Forelimb muscle (tissue), 1 donor: ENCODE data around the gene YWHAH. TPM values are rescaled to one million over a fixed set of nuclear protein-coding genes. Genes with fewer than 3 reads are reported as not detected.

Source experiments
- DNase-seq: peaks from one replicate; pipeline ENCODE4 v3.0.0-alpha.2; 2013; ENCODE audit warnings: low read depth
- polyA plus RNA-seq: library from polyadenylated mRNA; unstranded; fragments of 120-200 nt; gene quantifications from one replicate; pipeline ENCODE4 v1.2.1, GENCODE V29; 2013; ENCODE audit not compliant: insufficient read length

Gene YWHAH
- polyA plus RNA-seq, 1 donor: 88.6 TPM

DNA sequence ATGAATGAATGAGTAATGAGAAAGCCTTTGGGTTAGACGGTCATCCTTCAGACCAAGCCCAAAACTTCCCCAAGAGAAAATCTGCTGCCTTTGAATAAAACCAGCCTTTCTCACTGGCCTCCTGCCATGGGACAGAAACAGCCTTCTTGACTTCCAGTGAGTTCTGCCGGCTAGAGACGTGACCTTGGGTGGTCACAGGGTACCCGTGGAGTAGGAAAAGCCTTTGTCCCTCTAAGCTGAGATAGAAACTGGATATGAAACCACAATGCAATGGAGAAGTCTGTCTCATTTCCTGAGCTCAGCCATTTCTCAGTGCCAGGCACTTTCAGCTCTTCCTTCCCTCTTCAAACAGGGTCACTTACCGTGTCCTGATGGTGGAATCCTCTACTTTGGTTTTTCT, 21.2 kb upstream of the YWHAH start:
- DNase-seq: no peak

DNA sequence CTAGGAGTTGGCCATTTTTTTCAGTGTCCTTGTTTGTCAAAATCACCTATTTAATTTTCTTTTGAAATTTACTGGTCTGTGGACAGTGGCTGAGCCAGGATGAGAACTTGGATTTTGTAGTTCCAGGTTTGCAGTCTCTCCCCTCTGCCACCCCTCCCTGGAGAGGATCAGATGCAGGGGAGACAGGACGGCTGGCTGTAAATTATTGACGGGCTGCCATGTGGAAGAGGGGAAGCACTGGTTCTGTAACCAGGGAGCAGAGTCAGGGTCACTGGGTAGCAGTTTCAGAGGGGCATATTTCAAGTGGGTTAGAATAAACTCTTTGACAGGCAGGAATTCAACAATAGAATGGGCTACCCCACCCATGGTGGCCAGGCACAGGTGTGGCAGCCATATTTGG, 20.6 kb upstream of the YWHAH start:
- DNase-seq: no peak

DNA sequence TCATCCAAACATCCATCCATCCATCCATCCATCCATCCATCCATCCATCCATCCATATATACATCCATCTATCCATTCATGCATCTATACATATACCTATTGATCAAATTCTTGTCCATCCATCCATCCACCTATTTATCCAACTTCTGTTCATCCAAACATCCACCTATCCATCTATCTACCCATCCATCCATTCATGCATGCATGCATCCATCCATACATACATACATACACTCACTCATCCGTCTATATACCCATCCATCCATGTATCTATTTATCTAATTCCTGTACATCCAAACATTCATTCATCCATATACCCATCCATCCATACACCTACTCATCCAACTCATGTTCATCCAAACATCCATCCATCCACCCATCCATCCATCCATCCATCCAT, 19.3 kb upstream of the YWHAH start:
- no peak for DNase-seq

DNA sequence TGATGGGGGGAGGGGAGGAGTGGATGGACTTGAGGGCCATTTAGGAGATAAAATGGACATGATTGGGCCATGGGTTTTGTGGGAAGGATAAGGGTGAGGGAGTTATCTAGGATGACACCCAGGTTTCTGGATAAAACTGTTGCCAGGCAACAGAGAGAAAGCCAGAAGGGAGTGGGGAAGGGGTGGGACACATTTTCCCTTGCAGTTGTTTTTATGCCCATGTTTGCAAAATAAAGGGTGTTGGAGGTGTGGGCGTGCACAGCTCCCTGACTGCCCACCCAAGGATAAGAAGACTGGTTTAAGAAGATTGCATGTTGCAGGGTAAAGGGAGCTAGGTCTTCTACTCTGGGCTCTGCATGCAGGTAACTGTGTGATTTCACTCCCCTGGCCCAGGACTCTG, 18.3 kb upstream of the YWHAH start:
- DNase-seq: no peak

DNA sequence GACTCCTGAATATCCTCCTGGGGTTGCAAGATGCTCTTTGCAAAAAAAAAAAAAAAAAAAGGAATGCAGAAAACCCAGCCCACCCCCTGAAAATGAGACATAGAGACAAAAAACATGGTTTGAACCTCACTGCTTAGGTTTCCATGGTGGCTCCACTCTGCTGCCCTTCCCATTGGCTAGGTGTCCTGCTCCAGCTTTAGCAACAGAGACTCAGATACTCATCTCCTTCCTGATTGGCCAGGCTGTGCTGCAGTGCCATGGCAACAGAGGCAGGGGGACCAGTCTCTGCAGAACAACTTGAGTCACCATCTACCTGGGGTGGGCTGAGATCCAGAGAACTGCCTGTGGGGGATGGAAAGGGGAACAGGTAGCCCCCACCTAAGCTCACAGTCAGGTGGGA, 17.4 kb upstream of the YWHAH start:
- no peak for DNase-seq

DNA sequence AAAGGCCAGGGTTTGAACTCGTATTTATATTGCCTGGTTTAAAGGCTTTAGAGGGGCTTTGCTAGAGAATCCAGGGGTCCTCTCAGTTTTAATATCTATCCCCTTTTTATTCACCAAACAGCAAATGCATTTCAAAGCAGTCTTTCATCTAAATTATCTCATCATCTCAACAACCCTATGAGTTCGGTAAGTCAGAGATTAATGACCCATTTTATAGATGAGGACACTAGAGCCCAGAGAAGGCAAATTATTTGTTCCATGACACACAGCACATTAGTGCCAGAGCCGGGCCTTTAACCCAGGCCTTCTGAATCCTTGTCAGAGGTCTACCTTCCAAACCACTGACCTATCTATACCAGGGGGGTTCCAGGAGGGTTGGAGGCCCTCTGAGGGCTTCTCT, 16.8 kb upstream of the YWHAH start:
- DNase-seq: no peak

DNA sequence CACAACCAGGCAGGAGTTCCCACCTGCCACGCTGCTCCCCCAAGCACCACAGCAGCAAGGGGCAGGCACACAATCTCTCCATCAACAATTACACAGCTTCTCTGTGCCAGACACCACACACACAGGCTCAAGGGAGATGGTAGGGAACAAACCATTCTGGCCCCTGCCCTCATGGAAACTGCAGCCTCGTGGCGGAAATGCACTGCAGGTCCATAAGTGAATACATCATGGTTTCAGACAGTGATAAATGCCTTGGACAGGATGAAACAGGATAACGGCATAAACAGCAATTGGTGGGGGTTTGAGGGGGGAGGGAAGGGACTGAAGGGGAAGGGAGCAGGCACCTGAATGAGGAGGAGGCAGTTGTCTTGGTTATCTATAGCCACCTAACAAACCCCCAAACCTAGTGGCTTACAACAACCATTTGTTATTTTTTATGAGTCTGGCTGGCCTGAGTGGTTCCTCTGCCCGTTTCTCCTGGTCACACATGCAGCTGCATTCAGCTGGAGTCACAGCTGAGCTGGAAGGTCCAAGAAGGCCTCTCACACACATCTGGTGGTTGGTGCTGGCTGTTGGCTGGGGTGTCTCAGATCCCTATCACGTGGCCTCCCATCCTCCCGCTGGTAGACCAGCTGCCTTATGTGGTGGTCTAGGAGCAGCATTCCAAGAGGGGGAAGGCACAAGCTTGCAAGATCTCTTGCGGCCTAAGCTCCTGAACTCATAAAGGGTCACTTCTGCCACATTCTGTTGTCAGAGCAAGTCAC, 15.0 kb upstream of the YWHAH start:
- DNase-seq: no peak

DNA sequence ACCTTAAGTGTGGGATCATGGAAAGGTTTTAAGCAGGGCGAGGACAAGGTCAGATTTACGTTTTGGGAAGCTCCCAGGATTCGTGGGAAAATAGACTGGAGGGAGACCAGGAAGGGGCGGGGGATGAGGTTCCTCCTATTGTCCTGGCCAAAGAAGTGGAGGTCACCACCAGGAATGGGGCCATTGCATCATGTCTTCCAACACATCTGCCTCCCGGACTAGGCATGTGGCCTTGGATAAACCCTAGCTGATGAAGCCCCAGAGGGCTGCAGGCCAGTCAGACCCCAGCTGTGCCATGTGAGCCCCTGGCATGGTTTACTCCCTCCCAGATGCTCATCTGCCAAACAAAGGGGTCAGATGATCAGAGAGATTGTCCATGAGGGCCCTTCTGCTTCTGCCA, 11.5 kb upstream of the YWHAH start:
- DNase-seq: no peak

DNA sequence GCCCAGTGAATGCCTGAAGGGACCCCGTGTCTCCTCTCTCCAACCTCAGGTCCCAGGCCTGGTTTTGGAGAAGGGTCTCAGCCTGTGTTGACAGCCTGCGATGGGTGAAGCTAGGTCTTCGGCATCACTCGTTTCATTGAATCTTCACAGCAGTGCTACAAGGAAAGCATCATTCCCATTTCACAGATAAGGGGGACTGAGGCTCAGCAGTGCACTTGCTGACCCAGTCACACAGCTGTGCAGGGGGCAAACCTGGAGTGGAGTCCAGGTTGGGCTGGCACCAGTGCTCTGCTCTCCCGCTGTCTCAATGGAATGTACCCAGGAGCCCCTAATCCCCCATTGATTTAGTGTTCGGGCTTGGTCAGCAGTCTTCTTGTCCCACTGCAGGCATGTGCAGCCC, 10.9 kb upstream of the YWHAH start:
- DNase-seq: no peak

DNA sequence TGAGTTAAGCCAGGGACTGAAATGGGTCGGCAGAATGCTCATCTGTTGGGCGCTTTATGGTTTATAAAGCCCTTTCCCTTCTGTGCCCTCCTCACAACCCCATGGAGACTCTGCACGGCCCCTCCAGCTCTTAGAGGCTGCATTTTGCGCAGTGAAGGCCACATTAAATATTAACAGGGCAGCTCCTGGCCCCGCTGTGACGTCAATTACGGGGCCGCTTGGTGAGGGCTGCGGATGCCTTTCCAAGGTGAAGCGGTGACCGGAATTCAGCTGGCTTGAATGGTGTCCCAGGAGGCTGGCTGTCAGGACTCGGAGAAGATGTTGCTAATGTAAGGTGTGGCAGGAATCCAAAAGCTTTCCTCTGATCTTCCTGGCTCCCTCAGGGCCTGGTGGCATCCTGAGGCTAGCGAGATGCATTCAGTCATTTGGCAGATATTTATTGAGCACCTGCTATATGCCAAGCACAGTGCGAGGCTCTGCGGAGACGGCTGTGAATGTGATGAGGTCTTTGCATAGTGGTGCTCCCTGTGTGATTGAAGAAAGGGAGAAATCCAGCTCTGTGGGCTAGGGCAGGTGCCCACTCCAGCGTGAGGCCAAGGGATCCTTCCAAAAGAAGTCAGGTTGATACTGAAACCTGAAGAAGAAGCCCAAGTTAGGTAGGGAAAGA, 10.4 kb upstream of the YWHAH start:
- DNase-seq: no peak

DNA sequence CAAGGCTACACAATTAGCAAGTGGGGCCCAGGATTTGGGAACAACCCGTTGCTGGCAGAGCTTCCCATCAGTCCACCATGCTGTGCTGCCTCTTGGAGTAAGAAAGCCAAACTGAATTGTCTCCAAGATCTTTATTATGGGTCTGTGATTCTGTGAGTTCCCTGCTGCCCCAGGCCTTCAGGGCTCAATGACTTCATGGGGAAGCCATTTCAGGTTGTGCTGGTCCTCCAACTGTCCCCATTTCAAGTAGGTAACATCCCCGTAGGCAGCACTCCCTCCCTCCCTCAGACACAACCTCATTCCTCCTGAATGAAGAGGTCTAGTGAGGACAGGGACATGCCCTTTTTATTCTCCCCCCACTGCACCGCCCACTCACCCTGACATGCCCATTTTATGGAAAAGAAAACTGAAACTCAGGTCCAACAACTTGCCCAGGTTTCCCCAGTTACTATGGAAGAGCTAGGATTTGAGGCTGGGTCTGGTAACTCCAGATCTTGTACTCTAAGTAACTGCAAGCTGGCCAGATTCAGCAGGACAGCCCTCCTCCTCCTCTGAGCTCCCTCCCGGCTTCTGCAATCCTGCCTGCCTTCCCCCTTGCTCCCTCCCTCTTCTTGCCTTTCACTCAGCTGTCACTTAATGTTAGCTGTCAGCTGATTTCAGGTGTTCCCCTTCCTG, 8.2 kb upstream of the YWHAH start:
- no peak for DNase-seq

DNA sequence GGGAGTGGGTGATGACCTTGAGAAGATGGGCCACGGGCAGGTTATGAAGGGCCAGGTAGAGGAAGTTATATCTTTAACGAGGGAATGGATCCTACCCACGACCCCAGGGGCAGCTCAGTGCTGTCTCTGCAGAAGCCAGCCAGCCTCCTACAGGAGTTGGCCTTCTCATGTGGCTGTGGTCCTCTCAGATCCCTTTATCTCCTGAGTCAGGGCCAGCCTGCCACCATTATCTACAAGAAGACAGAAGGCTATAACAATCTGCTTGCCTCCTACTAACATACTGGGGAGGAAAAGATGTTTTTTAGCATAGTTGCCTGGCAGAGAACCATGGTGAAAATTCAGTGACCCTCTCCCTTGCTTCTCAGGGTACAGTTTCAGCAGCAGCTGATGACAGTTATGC, 7.0 kb upstream of the YWHAH start:
- DNase-seq: no peak

DNA sequence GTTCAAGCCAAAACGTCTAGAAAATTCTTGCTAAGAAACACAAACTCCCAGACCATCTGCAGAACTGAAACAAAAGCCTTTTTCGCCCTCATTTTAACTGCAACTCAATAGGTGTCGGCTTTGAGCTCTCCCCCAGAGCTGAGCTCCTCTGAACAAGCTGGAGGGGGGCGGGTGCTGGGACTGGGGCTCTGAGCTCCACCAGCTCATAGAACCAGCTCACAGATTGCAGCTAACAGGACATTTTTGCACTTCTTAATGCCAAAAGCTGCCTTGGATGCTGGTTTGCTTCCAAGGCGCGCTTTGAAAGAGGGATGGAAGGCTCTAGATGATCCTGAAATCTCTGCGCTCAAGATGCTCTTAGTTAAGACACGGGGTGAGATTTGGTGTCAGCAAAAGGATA, 6.0 kb upstream of the YWHAH start:
- no peak for DNase-seq

DNA sequence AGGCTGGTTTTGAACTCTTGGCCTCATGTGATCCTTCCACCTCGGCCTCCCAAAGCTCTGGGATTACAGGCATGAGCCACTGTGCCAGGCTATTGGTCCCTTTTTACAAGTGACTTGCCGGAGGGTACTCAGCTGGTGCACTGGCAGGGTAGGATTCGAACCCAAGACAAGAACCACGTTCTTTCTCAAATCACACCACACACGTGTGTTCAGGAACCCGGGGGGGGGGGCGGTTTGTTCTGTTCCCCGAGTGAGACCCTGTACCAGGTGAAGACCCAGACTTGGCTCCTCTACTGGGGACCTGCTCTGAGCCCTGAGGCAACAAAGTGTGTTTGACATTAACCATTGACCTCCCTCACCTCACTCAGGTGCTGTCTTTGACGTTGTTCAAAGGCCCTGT, 3.8 kb upstream of the YWHAH start:
- no peak for DNase-seq

DNA sequence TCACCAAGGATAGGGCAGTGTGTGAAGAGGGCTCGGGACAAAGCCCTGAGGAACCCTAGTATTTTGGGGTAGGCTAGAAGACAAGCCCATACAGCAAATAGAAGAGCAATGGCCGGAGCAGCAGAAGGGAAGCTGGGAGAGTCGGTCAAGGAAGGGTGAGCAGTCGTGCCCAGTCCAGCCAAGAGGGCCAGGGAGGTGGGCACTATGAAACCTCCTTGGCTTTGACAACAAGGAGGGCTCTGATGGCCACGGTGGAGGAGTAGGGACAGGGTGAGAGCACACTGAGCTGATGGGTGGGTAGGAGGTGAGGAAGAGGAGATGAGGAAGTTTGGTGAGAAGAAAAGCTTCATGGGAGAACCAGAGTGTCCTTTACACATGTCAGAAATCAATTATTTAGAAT, 2.2 kb upstream of the YWHAH start:
- no peak for DNase-seq

DNA sequence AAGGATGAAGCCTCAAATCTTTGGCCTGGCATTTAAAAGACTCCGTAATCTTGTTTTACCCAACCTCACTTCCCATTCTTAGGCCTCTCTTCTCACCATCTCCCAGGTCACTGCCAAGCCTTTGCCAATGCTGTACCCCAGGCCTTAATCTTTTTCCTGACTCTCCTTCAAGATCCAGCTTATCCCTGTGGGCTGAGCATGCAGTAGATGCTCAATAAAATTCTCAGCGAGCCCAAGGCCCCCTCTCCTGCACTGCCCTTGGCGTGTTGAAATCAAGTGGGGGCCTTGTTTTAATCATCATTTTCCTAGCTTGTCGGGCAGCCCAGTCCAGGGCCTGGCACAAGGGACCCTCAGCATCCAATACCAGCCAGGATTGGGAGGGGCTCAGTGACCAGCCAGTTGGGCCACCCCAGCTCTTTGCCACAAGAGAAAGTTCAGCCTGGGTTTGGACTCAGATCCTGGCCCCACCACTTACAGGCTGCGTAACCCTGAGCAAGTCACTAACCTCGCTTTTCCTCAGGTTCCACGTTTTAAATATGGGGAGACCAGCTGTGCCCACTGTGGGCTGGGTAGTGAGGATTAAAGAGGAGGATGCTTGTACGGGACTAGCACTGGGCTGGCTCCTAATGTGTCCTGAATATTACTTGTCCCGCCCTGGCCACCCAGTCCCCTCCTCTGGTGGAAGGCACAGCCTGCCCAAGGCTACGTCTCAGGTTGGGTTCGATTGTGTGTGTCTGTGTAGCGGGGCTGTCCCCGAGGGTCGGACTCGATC, 943 bp upstream of the YWHAH start:
- DNase-seq: no peak

DNA sequence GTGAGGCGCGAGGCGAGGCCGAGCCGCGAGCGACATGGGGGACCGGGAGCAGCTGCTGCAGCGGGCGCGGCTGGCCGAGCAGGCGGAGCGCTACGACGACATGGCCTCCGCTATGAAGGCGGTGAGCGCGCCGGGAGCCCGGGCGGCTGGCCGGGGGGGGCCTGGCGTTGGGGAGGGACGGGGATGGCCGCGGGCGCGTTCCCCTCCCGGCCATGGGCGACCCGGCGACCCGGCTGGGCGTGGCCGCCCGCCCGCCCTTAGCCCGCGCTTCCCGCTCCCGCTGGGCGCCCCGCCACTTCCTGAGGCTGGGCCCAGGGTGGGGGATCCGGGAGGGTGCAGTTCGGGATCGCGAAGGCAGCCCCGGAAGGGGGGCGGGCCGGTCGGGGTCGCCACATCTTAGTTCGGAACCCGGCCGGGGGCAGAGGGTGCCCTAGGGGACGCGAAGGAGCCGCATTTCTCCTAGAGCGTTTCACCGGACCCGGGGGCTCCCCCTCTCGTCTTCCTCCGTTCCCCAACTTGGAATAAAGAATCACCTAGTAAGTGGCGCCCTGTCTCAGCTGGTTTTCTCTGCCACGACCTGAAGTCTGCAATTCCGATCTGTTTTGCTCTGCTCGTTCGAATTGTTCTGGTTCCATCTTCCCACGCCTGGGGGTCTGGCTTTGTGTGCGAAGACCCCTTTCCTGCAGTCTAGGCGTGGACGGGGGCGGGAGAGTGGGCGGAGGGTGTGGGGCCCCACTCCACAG, 536 bp downstream of the YWHAH start:
- no peak for DNase-seq

DNA sequence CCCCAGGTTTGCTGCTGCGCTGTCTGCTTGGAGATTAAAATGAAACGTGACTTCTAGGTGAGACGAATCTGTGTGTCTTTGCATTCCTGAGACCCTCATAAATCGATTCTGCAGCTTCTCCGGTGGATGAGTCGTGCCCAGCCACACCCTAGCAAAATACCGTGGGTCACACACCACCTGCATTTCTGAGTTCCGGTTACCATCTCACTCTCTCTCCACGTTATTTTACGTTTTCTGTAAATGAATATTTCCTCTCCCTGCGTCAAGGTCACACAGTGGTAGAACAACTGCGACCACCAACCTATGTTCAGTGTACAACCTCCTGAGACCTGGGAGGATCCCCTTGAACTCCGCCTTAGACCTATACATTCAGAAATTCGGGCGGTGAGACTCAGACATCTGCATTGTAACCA, 1.1 kb downstream of the YWHAH start:
- no peak for DNase-seq

DNA sequence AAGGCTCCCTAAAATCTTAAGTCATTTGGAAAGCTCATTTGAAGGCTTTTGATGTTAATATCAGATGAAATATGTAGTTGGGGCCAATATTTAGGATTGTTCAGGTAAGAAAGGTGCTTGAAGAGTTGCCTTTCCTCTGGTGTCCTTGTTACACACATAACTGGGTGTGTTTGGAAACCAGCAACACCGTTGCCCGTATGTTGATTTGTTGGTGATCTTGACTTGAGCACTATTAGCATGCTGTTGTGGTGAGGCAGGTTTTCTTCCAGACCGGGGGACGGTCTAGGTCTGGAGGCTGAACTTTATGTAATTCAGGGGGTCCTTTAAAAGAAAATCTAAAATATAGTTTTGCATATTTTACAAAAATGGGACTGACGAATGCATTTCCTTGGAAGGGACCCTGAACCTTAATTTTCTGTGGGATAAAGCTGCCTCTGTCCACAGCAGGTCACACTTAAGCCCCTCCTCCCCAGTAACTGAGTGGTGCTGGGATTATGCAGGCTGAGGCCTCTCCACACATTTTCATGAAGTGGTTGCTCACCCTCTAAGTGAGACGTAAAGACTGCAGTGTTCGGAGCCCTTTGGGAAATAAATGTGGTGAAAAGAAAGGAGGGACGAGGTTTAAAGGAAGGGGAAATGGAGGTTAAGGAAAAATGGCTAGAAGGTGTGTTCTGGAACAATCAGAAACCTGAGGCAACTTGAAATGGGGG, 1.8 kb downstream of the YWHAH start:
- DNase-seq: no peak

DNA sequence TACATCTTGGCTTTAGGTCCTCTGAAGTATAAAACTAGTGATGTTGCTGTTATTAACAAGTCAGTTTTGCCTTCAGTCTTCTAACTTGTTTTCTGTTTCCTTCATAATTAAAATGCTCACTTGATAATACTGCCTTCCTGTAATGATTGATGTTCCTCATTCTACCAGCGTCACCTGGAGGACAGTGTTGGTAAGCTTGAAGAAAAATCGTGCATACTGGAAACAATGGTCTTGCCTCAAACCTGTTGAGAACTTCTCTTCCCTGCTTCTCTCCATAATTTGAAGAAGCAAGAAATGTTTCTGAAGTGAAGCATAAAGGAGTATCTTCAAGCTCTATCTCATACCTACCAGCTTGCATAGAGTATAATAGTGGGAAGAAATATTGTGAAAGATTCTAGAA, 3.0 kb downstream of the YWHAH start:
- DNase-seq: no peak

DNA sequence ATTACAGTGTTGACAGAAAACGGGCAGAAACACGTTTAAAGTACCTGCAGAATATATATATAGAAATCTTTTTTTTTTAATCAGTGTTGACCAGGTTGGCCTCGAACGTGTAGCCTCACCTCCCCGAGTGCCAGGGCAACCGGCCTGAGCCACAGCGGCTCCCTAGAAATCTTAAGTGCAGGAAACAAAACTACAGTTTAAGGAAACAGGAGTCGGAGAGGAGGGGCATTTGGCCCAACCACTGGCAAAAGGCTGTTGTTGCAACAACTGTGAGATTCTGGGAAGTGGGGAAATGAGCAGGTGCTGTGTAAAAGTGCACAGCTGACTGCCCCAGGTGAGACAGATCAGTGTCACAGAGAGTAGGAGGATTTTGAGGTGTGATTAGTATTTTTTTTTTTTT, 3.7 kb downstream of the YWHAH start:
- no peak for DNase-seq
